ENCODE data around the gene WWTR1.

WWTR1 gene

GRCh38 chr3:149654188-149654601, 3.6 kb downstream of the WWTR1 start:
- no peak for DNase-seq (ENCODE audit: low read depth)

GRCh38 chr3:149653564-149653963, 4.3 kb downstream of the WWTR1 start:
- no peak for DNase-seq (ENCODE audit: low read depth)

GRCh38 chr3:149653136-149653535, 4.7 kb downstream of the WWTR1 start:
- DNase-seq (ENCODE audit: low read depth), result no peak

- no peak for DNase-seq (ENCODE audit: low read depth)
Observed at GRCh38 chr3:149650828-149651227, 7.0 kb downstream of the WWTR1 start.

GRCh38 chr3:149648525-149648924, 9.3 kb downstream of the WWTR1 start:
- DNase-seq (ENCODE audit: low read depth), result no peak

GRCh38 chr3:149647812-149648211, 10.0 kb downstream of the WWTR1 start:
- DNase-seq (ENCODE audit: low read depth), result no peak

GRCh38 chr3:149647285-149647684, 10.5 kb downstream of the WWTR1 start:
- no peak for DNase-seq (ENCODE audit: low read depth)

GRCh38 chr3:149646181-149646766, 11.6 kb downstream of the WWTR1 start:
- no peak for DNase-seq (ENCODE audit: low read depth)

- no peak for DNase-seq (ENCODE audit: low read depth)
Observed at GRCh38 chr3:149643963-149644362, 13.9 kb downstream of the WWTR1 start.

GRCh38 chr3:149643482-149643798, 14.4 kb downstream of the WWTR1 start:
- DNase-seq (ENCODE audit: low read depth), result no peak

GRCh38 chr3:149640976-149641728, 16.7 kb downstream of the WWTR1 start:
- no peak for DNase-seq (ENCODE audit: low read depth)

- DNase-seq (ENCODE audit: low read depth), result no peak
Observed at GRCh38 chr3:149639093-149639486, 18.7 kb downstream of the WWTR1 start.

- no peak for DNase-seq (ENCODE audit: low read depth)
Observed at GRCh38 chr3:149638228-149639092, 19.4 kb downstream of the WWTR1 start.

- no peak for DNase-seq (ENCODE audit: low read depth)
Observed at GRCh38 chr3:149635396-149635795, 22.4 kb downstream of the WWTR1 start.

GRCh38 chr3:149634573-149634972, 23.3 kb downstream of the WWTR1 start:
- DNase-seq (ENCODE audit: low read depth), result no peak

GRCh38 chr3:149634072-149634471, 23.8 kb downstream of the WWTR1 start:
- DNase-seq (ENCODE audit: low read depth), result no peak

GRCh38 chr3:149632225-149632624, 25.6 kb downstream of the WWTR1 start:
- no peak for DNase-seq (ENCODE audit: low read depth)

- no peak for DNase-seq (ENCODE audit: low read depth)
Observed at GRCh38 chr3:149630806-149631205, 27.0 kb downstream of the WWTR1 start.

- DNase-seq (ENCODE audit: low read depth), result no peak
Observed at GRCh38 chr3:149628957-149629670, 28.7 kb downstream of the WWTR1 start.

- DNase-seq (ENCODE audit: low read depth), result no peak
Observed at GRCh38 chr3:149626671-149627070, 31.2 kb downstream of the WWTR1 start.

GRCh38 chr3:149625795-149626194, 32.0 kb downstream of the WWTR1 start:
- DNase-seq (ENCODE audit: low read depth), result no peak

- DNase-seq (ENCODE audit: low read depth), result no peak
Observed at GRCh38 chr3:149623824-149624223, 34.0 kb downstream of the WWTR1 start.

Measured in stimulated activated CD8-positive, alpha-beta memory T cell treated with anti-CD3 and anti-CD28 coated beads, Interleukin-4, amount 100 ng/mL, for 24 hours (primary cell).